LoVo (cell line): ENCODE results near the gene PPP6R3.
"Not testable (repeated sequence)": the region's sequence is repeated elsewhere in the genome, so short reads cannot be mapped to it uniquely, and the experiment has no call there.

Experiments
- DNase-seq: peaks from one replicate; pipeline ENCODE4 v3.0.0-alpha.2; 2016; ENCODE audit warnings: low spot score

The PPP6R3 gene

GRCh38 chr11:68460741-68461574 lies at the start of gene PPP6R3:
Gene PPP6R3 (plus strand): TSS chr11:68460752. CDS start chr11:68537665, 76,913 bp downstream.
- peak; percentile 11 for DNase-seq

GRCh38 chr11:68411501-68411991 lies 49.0 kb upstream of the PPP6R3 start:
- DNase-seq: peak; percentile 4

- no peak for DNase-seq
Observed at GRCh38 chr11:68412593-68413475, 47.7 kb upstream of the PPP6R3 start.

- DNase-seq: no peak
Observed at GRCh38 chr11:68413591-68413999, 47.0 kb upstream of the PPP6R3 start.

GRCh38 chr11:68414496-68415221 lies 45.9 kb upstream of the PPP6R3 start:
- DNase-seq: no peak

GRCh38 chr11:68416070-68416578 lies 44.4 kb upstream of the PPP6R3 start:
- no peak for DNase-seq

GRCh38 chr11:68418648-68419047 lies 41.9 kb upstream of the PPP6R3 start:
- no peak for DNase-seq

GRCh38 chr11:68420171-68420570 lies 40.4 kb upstream of the PPP6R3 start:
- no peak for DNase-seq

- DNase-seq: no peak
Observed at GRCh38 chr11:68423481-68423880, 37.1 kb upstream of the PPP6R3 start.

GRCh38 chr11:68424101-68424632 lies 36.4 kb upstream of the PPP6R3 start:
- DNase-seq: no peak

- DNase-seq: no peak
Observed at GRCh38 chr11:68424981-68425865, 35.3 kb upstream of the PPP6R3 start.

GRCh38 chr11:68425866-68426380 lies 34.6 kb upstream of the PPP6R3 start:
- DNase-seq: no peak

- no peak for DNase-seq
Observed at GRCh38 chr11:68429661-68430060, 30.9 kb upstream of the PPP6R3 start.

- DNase-seq: no peak
Observed at GRCh38 chr11:68430384-68430783, 30.2 kb upstream of the PPP6R3 start.

GRCh38 chr11:68430801-68431200 lies 29.8 kb upstream of the PPP6R3 start:
- no peak for DNase-seq

- no peak for DNase-seq
Observed at GRCh38 chr11:68431984-68432645, 28.4 kb upstream of the PPP6R3 start.

- DNase-seq: no peak
Observed at GRCh38 chr11:68432874-68433273, 27.7 kb upstream of the PPP6R3 start.

- DNase-seq: no peak
Observed at GRCh38 chr11:68433541-68433940, 27.0 kb upstream of the PPP6R3 start.

GRCh38 chr11:68434159-68434558 lies 26.4 kb upstream of the PPP6R3 start:
- not testable (repeated sequence) for DNase-seq
